ENCODE data around the gene BCL2L13. TPM values are rescaled to one million over a fixed set of nuclear protein-coding genes. Genes with fewer than 3 reads are reported as not detected.
"Not testable (repeated sequence)": the region's sequence is repeated elsewhere in the genome, so short reads cannot be mapped to it uniquely, and the experiment has no call there.

Gene BCL2L13
- total RNA-seq, 1 experiment from 2014 or later: 44.0 TPM

DNA sequence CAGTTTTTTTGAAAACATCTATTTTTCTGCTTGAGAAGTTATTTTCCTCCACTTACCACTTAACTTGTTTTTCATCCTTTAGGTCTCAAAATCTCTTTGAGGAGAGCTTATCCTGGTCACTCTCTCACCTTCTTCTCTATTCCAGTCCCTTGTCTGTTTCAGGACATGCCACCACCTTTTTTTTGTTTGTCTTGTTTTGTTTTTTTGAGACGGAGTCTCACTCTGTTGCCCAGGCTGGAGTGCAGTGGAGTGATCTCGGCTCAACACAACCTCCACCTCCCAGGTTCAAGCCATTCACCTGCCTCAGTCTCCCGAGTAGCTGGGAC is 4.6 kb upstream of the BCL2L13 start:
- Histone ChIP-seq H3K4me1 (ENCODE audit: control insufficient read depth, insufficient read depth, low read length) (peaks cover 29% of the 10 kb centered on the region), H3K27me3 (ENCODE audit: control insufficient read depth, insufficient read depth, low read length) (no peaks in the 10 kb centered on the region), H3K27ac (ENCODE audit: low read length) (peak overlapping the region; percentile 87), H3K4me3 (ENCODE audit: low read depth in 2 of 2, low read length in 2 of 2) (no peak overlapping the region), H3K36me3 (ENCODE audit: control insufficient read depth, insufficient read depth, low read length) (peaks cover 2% of the 10 kb centered on the region; the same call in 1 of the 2 replicates), H3K9me3 (ENCODE audit: control insufficient read depth, insufficient read depth, low read depth, low read length) (no peaks in the 10 kb centered on the region)
- TF ChIP-seq, protein P1, sequence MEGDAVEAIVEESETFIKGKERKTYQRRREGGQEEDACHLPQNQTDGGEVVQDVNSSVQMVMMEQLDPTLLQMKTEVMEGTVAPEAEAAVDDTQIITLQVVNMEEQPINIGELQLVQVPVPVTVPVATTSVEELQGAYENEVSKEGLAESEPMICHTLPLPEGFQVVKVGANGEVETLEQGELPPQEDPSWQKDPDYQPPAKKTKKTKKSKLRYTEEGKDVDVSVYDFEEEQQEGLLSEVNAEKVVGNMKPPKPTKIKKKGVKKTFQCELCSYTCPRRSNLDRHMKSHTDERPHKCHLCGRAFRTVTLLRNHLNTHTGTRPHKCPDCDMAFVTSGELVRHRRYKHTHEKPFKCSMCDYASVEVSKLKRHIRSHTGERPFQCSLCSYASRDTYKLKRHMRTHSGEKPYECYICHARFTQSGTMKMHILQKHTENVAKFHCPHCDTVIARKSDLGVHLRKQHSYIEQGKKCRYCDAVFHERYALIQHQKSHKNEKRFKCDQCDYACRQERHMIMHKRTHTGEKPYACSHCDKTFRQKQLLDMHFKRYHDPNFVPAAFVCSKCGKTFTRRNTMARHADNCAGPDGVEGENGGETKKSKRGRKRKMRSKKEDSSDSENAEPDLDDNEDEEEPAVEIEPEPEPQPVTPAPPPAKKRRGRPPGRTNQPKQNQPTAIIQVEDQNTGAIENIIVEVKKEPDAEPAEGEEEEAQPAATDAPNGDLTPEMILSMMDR (IDR thresholded peaks at IDR 0.05): no peak
- no peak for TF ChIP-seq POLR2AphosphoS5 (IDR thresholded peaks at IDR 0.05; ENCODE audit: low read depth, low read length)
- no peak for TF ChIP-seq TCF7L2 (IDR thresholded peaks at IDR 0.05; ENCODE audit: low read depth, low read length)
- no peak for TF ChIP-seq SIN3A (IDR thresholded peaks at IDR 0.05; ENCODE audit: borderline replicate concordance, insufficient read depth, low read depth, low read length)
- TF ChIP-seq, protein P2, sequence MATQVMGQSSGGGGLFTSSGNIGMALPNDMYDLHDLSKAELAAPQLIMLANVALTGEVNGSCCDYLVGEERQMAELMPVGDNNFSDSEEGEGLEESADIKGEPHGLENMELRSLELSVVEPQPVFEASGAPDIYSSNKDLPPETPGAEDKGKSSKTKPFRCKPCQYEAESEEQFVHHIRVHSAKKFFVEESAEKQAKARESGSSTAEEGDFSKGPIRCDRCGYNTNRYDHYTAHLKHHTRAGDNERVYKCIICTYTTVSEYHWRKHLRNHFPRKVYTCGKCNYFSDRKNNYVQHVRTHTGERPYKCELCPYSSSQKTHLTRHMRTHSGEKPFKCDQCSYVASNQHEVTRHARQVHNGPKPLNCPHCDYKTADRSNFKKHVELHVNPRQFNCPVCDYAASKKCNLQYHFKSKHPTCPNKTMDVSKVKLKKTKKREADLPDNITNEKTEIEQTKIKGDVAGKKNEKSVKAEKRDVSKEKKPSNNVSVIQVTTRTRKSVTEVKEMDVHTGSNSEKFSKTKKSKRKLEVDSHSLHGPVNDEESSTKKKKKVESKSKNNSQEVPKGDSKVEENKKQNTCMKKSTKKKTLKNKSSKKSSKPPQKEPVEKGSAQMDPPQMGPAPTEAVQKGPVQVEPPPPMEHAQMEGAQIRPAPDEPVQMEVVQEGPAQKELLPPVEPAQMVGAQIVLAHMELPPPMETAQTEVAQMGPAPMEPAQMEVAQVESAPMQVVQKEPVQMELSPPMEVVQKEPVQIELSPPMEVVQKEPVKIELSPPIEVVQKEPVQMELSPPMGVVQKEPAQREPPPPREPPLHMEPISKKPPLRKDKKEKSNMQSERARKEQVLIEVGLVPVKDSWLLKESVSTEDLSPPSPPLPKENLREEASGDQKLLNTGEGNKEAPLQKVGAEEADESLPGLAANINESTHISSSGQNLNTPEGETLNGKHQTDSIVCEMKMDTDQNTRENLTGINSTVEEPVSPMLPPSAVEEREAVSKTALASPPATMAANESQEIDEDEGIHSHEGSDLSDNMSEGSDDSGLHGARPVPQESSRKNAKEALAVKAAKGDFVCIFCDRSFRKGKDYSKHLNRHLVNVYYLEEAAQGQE (IDR thresholded peaks at IDR 0.05; ENCODE audit: insufficient read depth in 1 of 2, low read depth in 2 of 2, low read length in 1 of 2): no peak
- ATAC-seq (no peak), DNase-seq (ENCODE audit: low read depth, low spot score) (no peak)
- POLR2A ChIA-PET: no interaction called here
- BruUV-seq (replicated peaks): no TSS peak
- in situ Hi-C loops (cut with HindIII; ENCODE audit: low pct_unique_long_range_greater_than_20kb, low sequenced_read_pairs): no loop called here
- intact Hi-C loops (cut with micrococcal nuclease; ENCODE audit: unreplicated experiment): no loop called here
- CTCF ChIA-PET: interaction anchor here (0.5 kb wide), 1 partner anchor 65 kb away, joined by 7 read pairs; no protein-coding TSS in a partner anchor

DNA sequence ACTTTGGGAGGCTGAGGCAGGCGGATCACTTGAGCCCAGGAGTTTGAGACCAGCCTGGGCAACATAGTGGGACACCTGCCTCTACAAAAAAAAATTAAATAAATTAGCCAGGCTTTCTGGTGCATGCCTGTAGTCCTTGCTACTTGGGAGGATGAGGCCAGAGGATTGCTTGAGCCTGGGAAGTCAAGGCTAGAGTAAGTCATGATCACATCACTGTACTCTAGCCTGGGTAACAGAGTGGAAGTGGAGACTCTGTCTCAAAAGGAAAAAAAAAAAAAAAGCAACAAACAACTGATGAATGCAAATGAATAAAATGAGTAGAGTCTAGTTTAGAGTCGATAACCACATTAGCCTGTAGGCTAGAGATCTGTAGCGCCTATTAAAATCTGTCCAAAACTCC is 3.9 kb upstream of the BCL2L13 start:
- Histone ChIP-seq H3K27ac (ENCODE audit: low read length) (no peak overlapping the region; the same call in 1 of the 2 replicates), H3K4me1 (ENCODE audit: control insufficient read depth, insufficient read depth, low read length) (peaks cover 25% of the 10 kb centered on the region), H3K27me3 (ENCODE audit: control insufficient read depth, insufficient read depth, low read length) (no peaks in the 10 kb centered on the region), H3K36me3 (ENCODE audit: control insufficient read depth, insufficient read depth, low read length) (peaks cover 5% of the 10 kb centered on the region; the same call in 1 of the 2 replicates), H3K9me3 (ENCODE audit: control insufficient read depth, insufficient read depth, low read depth, low read length) (no peaks in the 10 kb centered on the region), H3K4me3 (ENCODE audit: low read depth in 2 of 2, low read length in 2 of 2) (no peak overlapping the region)
- intact Hi-C loops (cut with micrococcal nuclease; ENCODE audit: unreplicated experiment): no loop called here
- TF ChIP-seq POLR2AphosphoS5 (IDR thresholded peaks at IDR 0.05; ENCODE audit: low read depth, low read length): no peak
- TF ChIP-seq SIN3A (IDR thresholded peaks at IDR 0.05; ENCODE audit: borderline replicate concordance, insufficient read depth, low read depth, low read length): no peak
- no peak for TF ChIP-seq TCF7L2 (IDR thresholded peaks at IDR 0.05; ENCODE audit: low read depth, low read length)
- TF ChIP-seq, protein P1 (IDR thresholded peaks at IDR 0.05): no peak
- TF ChIP-seq, protein P2 (IDR thresholded peaks at IDR 0.05; ENCODE audit: insufficient read depth in 1 of 2, low read depth in 2 of 2, low read length in 1 of 2): no peak
- BruUV-seq (replicated peaks): no TSS peak
- ChIA-PET CTCF (no interaction called here), POLR2A (no interaction called here)
- DNase-seq (ENCODE audit: low read depth, low spot score): no peak
- in situ Hi-C loops (cut with HindIII; ENCODE audit: low pct_unique_long_range_greater_than_20kb, low sequenced_read_pairs): no loop called here
- no peak for ATAC-seq

DNA sequence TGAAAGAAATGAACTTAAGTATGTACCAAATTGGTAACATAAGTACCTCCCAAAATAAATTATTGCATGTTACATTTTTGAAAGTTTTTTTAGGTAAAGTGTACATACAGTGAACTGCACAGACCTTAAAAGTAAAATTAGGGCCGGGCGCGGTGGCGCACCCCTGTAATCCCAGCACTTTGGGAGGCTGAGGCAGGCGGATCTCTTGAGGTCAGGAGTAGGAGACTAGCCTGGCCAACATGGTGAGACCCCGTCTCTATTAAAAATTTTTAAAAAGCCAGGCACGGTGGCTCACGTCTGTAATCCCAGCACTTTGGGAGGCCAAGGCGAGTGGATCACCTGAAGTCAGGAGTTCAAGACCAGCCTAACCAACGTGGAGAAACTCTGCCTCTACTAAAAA is 1.7 kb upstream of the BCL2L13 start:
- CTCF ChIA-PET; in situ Hi-C loops (cut with HindIII; ENCODE audit: low pct_unique_long_range_greater_than_20kb, low sequenced_read_pairs); H3K27ac ChIP-seq (ENCODE audit: low read length): not testable (repeated sequence)

More for the DNA sequence above, 1.7 kb upstream of the BCL2L13 start:
- DNase-seq (ENCODE audit: low read depth, low spot score); H3K27me3 ChIP-seq (ENCODE audit: control insufficient read depth, insufficient read depth, low read length); H3K36me3 ChIP-seq (ENCODE audit: control insufficient read depth, insufficient read depth, low read length); POLR2A ChIA-PET; ATAC-seq; H3K4me3 ChIP-seq (ENCODE audit: low read depth in 2 of 2, low read length in 2 of 2); intact Hi-C loops (cut with micrococcal nuclease; ENCODE audit: unreplicated experiment); H3K9me3 ChIP-seq (ENCODE audit: control insufficient read depth, insufficient read depth, low read depth, low read length); BruUV-seq (replicated peaks): not testable (repeated sequence)
- H3K4me1 ChIP-seq (ENCODE audit: control insufficient read depth, insufficient read depth, low read length): peaks cover 29% of the 10 kb centered on the region
